HG03571 (cell line): ENCODE data around the gene RANBP2.
A peak's percentile ranks its signal among the peaks of the same experiment; 100 is the strongest.

Experiments
- ATAC-seq: cut with Tn5 transposase; IDR thresholded peaks from one replicate; pipeline ENCODE4 v1.9.1; 2021; ENCODE audit not compliant: unreplicated experiment

Gene RANBP2

GRCh38 chr2:108776475-108776874 is 57.2 kb downstream of the RANBP2 start:
- peak; percentile 44 for ATAC-seq

DNA sequence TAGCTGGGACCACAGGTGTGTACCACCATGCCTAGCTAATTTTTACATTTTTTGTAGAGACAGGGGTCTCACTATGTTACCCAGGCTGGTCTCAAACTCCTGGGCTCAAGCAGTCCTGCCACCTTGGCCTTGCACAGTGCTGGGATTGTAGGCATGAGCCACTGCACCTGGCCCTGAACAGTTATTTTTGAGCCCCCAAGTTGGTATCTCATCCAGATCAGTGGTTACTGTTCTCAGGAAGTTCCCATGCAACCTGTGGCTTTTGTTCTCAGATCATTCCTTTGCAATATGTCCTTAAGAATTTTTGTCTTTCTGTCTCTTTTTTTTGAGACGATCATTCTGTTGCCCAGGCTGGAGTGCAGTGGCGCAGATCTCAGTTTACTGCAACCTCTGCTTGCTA is 59.6 kb downstream of the RANBP2 start:
- ATAC-seq = no peak

- ATAC-seq = no peak
Observed at GRCh38 chr2:108786008-108786353, 66.7 kb downstream of the RANBP2 start.

GRCh38 chr2:108786354-108787215 is 67.3 kb downstream of the RANBP2 start, which contains the start of gene CCDC138:
Gene CCDC138 (plus strand): TSS chr2:108786771. CDS start chr2:108786823, 52 bp downstream.
- ATAC-seq = peak; percentile 98

DNA sequence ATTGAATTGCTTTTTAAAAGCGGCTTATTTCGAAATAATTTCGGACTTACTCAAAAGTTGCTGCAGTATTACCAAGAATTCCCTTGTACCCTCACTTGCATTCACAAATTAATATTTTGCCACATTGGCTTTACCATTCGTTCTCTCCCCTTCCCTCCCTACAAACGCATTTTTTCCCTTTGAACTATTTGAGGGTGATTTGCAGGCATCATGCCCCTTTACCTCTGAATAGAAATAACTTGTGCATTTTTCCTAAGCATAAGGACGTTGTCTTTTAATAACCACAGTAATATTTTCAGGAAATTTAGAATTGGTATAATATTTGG is 67.9 kb downstream of the RANBP2 start:
- no peak for ATAC-seq

- no peak for ATAC-seq
Observed at GRCh38 chr2:108803045-108803736, 83.9 kb downstream of the RANBP2 start.

DNA sequence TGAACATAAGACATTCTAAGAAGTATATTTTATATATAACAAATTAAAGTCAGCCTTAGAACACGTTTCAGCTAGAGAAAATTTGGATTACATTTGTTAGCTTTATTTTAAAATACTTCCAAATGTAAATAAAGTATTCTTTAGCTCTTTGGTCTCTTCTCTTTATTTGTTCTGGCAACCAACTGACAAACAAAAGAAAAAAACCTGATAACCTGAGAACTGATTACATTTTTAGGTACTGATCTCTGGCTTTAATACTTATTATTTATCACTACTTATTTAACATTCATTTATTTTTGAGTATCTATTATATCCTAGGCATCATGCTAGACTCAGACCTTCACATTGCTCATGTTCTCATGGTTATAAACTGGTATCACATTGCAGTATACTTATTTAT is 85.8 kb downstream of the RANBP2 start:
- no peak for ATAC-seq

DNA sequence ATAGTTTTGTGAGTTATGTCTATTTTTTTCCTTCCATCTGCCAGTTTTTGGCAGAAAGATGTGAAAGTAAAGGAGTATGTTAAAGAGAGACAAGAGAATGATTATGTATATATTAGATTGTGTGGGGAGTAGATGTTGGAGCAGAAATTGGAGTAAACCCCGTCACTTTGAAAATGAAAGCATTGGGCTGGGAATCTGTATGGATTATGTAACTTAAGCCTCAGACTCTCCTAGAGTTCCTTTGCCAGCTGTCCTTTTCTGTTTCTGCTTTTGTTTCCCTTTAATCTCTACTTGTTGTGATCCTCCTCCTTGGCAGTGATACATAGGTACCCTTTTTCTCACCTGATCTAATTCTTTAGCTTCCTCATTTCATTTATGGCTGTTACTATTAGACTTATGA is 86.5 kb downstream of the RANBP2 start:
- ATAC-seq = no peak

DNA sequence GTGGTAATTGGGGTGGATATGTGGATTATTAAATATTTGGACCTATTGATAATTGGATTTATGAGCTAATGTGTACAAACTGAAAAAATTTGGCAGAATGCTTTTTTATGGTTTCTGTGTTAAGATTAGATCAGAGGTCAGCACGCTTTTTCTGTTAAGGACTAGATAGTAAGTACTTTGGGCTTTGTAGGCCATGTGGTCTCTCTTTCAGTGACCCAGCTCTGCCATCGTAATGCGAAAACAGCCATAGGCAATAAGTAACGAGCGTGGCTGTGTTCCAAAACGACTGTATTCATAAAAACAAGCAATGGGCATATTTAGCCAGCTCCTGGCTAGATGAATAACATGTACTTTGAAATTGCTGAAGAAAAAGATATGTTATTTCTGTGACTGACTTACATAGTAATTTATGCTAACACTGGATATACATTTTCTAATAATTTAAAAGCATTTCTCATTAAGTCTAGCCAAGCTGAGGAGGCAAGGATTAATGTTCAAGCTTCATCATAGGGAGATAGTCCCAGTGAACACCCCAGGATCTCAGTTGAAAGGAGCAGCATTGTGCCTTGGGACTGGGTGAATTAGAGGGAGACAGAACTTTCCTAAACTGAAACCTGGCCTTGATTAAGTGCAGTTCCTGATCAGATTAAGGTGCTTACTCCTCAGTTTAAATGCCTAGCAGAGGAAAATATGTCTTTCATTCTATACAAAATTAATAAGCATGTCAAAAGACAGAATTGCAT is 87.3 kb downstream of the RANBP2 start:
- ATAC-seq = no peak

DNA sequence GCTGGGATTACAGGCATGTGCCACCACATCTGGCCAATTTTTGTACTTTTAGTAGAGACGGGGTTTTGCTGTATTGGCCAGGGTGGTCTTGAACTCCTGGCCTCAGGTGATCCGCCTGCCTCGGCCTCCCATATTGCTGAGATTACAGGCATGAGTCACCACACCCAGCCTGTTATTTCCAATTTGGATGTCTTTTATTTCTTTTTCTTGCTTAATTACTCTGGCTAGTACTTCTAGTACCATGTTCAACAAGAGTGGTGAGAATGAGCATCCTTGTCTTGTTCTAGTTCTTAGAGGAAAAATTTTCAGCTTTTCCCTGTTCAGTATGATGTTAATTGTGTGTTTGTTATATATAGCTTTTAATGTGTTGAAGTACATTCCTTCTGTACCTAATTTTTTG is 90.7 kb downstream of the RANBP2 start:
- no peak for ATAC-seq

DNA sequence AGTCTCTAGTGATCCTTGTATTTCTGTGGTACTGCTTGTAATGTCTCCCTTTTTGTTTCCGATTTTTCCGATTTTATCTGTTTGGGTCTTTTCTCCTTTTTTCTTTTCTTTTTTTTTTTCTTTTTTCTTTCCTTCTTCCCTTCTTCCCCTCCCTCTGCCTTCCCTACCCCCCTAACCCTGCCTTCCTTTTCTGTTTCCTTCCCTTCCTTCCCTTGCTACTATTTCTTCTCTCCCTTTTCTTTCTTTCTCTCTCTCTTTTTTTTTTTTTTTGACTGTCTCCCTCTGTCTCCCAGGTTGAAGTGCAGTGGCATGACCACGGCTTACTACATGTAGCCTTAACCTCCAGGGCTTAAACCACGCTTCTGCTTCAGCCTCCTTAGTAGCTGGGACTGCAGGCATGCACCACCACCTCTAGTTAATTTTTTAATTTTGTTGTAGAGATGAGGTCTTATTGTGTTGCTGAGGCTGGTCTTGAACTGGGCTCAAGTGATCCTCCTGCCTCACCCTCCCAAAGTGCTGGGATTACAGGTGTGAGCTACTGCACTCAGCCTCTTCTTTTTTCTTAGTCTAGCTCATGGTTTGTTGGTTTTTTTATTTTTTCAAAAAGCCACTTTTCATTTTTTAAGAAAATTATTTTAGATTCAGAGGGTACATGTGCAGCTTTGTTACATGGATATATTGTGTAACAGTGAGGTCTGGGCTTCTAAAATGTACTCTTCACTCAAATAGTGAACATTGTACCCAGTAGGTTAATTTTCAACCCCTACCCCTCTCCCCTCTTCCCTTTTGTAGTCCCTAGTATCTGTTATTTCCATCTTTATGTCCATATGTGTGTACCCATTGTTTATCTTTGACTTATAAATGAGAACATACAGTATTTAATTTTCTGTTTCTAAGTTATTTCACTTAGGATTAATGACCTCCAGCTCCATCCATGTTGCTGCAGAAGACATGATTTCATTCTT is 92.0 kb downstream of the RANBP2 start:
- no peak for ATAC-seq

- ATAC-seq = no peak
Observed at GRCh38 chr2:108813732-108814131, 94.5 kb downstream of the RANBP2 start.

- no peak for ATAC-seq
Observed at GRCh38 chr2:108820482-108820881, 101.2 kb downstream of the RANBP2 start.

DNA sequence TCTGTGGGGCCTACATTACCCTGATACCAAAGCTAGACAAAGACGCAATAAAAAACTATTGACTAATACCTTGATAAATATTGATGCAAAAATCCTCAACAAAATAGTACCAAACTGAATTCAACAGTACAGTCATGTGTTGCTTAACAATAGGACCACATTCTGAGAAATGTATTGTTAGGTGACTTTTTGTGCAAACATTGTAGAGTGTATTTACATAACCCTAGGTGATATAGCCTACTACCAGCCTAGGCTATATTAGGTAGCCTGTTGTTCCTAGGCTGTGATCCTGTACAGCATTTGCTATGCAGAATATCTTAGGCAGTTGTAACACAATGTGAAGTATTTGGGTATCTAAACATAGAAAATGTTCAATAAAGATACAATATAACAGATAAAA is 104.0 kb downstream of the RANBP2 start:
- no peak for ATAC-seq

GRCh38 chr2:108824316-108825070 is 105.2 kb downstream of the RANBP2 start:
- no peak for ATAC-seq

DNA sequence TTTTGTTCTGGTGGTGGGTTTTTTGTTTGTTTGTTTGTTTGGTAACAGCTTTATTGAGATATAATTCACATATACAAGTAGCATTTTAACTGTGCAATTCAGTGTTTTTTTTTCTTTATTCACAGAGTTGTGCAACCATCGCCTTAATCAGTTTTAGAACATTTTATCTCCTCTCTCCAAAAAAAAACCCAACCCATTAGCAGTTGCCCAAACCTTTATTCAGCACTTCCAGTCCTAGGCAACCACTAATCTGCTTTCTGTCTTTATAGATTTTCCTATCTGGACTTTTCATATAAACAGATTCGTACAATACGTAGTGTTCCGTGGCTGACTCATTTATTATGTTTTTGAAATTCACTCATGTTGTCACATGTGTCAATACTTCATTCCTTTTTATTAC is 106.0 kb downstream of the RANBP2 start:
- no peak for ATAC-seq

DNA sequence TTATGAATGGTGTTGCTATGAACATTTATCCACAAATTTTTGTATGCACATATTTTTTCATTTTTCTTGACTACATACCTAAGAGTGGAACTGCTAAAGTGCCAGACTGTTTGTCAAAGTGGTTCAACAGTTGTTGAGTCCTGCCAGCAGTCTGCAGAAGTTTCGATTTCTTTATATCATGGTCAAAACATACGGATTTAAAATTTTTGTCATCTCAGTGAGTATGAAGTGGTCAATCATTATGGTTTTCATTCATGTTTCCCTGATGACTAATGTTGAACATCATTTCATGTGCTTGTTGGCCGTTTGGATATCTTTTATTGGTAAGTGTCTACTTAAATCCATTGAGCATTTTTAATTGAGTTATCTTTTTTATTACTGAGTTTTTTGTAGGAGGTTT is 106.5 kb downstream of the RANBP2 start:
- no peak for ATAC-seq

DNA sequence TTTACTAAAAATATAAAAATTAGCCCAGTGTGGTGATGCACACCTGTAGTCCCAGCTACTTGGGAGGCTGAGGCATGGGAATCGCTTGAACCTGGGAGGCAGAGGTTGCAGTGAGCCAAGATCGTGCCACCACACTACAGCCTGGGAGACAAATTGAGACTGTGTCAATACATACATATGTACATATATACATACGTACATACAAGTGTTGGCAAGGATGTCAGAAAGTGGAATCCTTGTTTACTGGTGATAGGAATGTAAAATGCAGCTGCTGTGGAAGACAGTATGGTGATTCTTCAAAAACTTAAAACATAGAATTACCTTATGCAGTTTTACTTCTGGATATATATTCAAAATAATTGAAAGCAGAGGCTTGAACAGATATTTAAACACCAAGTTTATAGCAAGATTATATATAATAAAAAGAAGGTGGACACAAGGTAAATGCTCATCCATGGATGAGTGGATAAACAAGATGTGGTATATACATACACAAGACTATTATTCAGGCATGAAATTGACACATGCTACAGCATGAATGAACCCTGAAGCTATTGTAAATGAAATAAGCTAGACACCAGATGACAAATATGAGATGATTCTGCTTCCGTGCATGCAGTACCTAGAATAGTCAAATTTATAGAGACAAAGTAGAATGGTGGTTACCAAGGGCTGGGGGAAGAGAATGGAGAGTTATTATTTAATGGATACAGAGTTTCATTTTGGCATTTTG is 110.5 kb downstream of the RANBP2 start:
- no peak for ATAC-seq

DNA sequence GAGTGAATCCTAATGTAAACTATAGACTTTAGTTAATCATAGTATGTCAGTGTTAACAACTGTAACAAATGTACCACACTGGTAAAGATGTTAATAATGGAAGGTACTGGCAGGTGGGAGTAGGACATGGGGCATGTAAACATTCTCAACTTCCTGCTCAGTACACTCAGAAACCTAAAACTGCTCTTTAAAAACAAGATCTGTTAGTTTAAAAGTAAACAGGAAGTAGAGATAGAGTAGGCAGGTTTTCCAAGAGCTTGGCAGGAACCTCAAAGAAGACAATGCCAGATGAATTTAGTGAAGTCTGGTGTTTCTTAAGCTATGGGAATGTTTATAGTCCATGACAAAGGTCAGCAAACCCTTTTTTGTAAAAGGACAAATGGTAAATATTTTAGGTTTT is 113.9 kb downstream of the RANBP2 start:
- ATAC-seq = no peak
